HL-60/S4 treated with phorbol 12-myristate 13-acetate at 8.2 ng/mL for 4 days and 3 days (cell line): ENCODE results near the gene TDRKH.
"Not testable (repeated sequence)": the region's sequence is repeated elsewhere in the genome, so short reads cannot be mapped to it uniquely, and the experiment has no call there.

Source experiments
- in situ Hi-C: fragments of 300-500 bp; cut with MboI; formaldehyde crosslinking; loops from 2 replicates; pipeline ENCODE4 v1.15.0; 2022; ENCODE audit warnings: low sequenced_read_pairs

The TDRKH gene

DNA sequence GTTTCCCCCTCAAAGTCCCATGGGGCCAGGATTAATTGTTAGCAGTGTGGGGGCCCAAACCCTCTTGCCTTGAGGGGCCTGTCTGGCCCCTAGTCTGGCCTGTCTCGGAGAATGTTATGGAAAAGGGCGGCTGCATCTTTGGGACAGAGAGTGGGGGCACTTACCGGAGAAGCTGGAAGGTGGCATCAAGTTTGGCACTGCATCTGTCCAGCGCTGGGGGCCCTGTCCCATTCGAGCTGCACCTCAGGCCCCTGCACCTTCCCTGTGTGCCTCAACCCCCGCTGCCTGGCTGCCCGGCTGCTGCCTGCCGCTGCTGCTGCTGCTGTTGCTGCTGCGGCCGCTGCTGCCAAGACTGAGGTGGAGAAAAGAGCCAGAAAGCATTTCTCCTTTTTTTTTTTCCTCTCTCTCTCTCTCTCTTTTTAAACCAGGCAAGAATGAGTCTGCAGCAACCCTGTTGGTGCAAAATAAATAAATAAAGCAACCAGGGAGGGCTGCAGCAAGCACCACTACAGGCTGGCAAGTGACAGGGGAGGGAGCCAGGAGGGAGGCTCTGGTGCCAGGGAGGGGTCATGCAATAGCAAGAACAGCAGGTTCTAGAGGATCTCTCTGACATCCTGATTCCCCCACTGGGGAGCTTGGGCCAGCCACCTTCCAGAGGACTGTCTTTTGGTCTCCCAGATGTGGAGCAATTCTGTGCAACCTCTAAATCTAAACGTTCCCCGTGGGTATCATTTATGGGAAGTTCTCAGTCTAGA, 14.9 kb upstream of the TDRKH start, which contains the start of gene LINGO4:
TSS of gene LINGO4 (minus strand) at position 354 of the 755 bp plus-strand sequence. CDS start 2,715 bp downstream, outside the sequence.
- in situ Hi-C loops = no loop called here

DNA sequence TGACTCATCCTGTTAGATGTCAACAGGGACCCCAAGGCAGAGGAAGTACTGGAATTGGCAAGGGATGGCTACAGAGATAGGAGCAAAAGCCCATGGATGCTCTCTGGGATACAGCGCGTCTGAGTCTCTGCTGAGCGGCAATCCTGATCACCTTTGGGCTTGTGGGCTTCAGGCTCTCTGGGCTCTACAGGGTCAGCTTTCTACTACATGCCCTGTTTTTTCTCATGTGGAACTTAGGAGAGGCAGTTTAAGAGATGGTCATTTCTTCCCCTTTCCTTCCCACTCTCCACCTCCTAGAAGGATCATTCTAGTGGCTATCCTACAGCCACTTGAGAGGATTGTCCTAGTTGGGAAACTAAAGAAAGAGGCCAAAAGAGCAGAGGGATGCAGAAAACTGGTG, 13.6 kb upstream of the TDRKH start:
- in situ Hi-C loops = no loop called here

DNA sequence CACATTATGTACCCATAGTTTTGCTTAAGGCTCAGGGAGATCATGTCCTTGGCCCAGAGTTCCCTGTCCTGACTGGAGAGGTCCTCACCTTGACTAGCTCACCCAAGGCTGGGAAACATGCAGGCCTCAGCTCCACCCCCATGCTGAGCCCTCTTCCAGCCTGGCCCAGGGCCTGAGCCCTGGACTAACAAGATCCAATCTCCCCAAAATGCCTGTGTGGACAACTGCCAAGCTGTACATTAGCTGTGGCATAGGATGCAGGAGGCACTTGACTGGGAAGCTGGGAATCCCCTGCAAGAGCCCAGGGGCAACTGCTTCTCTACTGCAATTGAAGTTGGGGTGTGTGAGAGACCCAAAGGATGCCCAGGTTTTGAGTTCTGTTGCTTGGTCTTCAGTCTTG, 12.9 kb upstream of the TDRKH start:
- in situ Hi-C loops = no loop called here

DNA sequence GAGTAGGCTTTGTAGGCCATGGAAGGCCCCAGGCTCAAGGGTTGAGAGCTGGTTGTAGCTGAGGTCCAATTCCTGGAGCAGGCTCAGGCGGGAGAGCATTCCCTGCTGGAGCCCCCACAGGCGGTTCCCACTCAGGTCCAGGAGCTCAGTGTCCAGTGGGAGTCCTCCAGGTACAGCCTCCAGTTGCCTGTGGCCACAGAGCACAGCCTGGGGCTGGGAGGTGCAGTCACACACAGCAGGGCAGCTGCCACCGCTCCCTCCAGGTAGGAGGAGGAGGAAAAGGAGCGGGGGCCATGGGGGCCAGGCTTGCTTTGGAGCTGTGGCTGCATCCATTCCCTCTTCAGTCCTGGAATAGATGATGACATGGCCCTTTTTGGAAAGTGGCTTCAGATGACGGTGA, 12.1 kb upstream of the TDRKH start:
- in situ Hi-C loops = no loop called here

DNA sequence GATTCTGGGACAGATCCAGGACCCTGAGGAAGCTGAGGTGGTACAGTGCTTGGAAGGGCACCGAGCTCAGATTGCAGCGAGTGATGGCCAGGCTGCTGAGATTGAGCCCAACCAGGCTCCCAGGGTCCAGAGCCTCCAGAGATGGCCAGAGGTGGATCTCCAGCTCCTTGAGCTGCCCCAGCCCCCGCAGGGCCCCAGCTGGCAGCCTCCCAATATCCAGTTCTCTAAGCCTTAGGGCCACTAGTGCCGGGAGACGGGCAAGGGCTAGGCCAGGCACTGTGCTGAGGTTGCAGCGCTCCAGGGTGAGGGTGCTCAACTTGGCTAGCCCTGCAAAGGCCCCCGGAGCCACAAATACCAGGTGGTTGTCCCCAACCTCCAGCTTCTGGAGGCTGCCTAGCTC, 11.5 kb upstream of the TDRKH start:
- in situ Hi-C loops = no loop called here

DNA sequence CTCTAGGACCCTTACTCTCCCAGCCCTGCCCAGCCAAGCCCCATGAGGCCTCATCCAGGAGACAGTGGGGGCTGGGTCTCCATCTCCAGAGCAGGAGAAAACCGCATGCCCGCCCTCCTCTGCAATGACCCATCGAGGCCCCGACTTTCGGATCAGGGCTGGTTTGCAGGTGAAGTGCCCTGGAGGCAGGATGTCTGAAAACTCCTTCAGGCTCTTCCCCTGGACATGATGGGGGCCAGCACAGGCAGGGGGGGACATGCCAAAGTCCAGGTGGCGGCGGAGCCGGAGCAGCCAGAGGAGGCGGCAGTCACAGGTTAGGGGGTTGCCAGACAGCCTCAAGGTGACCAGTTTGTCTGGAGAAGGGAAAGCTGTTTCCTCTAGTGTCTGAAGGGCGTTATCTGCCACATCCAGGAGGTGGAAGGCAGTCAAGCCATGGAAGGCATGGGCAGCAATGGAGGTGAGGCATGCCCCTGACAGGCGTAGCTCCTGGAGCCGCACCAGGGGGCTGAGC, 11.1 kb upstream of the TDRKH start:
- in situ Hi-C loops = no loop called here

DNA sequence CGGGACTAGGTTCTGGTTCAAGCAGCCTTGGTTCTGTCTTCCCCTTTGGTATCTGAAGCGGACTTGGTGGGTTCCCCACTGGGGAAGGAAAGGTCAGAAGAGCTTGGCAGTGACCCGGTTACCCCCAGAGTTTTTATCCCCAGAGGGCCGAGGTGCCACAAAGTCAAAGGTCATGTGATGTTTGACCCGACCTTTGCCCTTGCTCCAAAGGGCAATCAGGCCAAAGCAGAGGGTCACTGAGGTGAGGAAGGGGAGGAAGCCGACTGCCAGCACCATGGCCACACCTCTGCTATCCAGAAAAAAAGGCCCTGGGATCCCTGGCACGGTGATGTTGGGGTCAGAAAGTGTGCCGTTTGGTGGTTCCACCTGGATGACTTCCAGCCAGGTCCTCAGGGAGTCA, 10.5 kb upstream of the TDRKH start:
- in situ Hi-C loops = no loop called here

DNA sequence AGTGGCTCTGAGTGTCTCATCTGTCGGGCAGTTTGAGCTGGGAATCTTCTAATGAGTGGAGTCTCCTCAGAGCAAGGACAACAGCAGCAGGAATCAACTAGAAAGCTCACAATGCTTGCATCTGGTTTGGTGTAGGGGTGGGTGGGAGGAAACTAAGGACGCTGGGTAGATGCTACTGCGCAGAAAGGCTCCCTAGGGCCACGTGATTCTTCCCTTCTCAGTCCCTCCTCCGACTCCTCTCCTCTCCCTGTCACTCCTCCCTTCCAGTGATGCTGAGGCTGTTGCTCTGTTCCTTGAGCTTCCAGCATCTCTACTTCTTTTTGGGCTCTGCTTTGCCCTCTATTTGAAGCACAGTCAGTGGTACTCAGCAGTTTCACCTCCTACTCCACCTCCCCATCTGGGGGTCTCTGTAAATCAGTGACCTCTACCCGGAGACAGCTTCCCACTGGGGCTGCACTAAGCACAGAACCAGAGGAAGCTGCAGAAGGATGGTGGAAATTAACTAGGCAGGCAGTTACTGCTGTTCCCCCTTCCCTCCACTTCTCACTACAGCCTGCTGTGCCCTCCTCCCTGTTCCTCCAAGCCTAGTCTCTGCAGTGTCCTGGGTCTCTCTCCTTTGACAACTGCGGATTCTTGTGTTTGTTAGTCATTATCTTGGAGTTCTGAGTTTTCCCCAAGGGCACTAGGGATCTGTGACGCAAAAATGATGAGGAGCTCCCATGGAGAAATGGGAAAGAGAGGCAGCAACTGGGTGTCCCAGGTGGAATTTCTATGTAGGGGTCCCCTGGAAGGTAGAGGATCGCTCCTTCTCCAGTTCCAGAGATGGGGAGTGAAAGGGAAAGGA, 9.1 kb upstream of the TDRKH start:
- in situ Hi-C loops = no loop called here

DNA sequence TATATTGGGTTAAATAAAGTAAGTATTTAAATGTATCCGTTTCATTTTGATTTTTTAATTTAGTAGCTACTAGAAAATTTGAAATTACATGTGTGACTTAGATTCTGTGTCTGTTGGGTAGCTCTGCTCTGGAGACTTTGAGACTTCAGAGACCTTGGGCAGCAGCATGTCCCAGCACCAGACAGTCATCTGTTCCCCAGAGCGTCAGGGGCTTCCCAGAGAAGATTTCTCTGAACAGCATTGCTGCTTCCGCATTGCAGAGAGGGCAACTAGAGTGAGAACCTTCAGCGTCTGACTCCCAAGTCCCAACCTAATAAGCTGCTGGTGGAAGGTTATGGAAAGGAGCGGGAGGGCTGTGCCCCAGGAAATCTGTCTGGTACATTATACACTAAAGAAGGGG, 8.3 kb upstream of the TDRKH start:
- in situ Hi-C loops = no loop called here

DNA sequence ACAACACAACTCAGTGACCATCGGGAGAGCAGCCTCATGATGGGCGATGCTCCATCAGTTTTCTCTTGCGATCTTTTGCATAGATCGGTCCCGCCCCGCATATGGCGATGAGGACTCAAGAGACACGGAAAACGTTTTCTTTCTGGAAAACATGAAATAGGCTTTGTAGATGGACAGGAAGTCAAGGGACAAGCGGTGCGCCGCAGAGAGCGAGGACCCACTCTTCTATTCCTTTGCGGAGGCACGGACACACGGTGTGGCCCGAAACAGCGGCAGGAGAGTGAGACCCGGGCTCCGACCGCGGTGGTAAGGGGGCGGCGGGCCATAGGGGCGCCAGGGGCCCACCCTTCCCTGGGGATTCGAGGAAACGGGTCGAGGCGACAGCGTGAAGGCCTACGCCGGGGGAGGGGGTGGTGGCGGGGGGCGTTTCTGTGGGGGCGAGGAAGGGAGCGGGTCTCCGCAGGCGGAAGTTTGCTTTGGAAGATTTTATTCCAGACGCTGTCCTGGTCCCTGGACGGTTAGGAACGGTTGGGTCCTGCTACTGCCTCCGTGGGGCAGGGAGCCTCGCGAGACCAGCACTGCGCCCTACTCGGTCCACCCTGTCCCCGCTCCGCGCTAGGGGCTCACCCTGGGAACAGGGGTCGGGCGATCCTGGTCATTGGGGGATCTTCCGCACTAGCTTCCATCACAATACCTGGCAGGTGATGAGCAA, 796 bp upstream of the TDRKH start:
- in situ Hi-C loops = no loop called here

DNA sequence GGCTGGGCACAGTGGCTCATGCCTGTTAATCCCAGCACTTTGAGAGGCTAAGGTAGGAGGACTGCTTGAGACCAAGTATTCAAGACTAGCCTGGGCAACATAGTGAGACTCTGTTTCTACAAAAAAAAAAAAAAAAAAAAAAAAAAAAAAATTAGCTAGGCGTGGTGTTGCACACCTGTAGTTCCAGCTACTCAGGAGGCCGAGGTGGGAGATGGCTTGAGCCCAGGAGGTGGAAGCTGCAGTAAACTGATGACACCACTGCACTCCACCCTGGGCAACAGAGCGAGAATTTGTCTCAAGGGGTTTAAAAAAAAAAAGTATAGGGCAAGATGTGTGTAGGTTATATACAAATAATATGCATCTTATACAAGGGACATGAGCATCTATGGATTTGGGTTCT, 2.6 kb downstream of the TDRKH start:
- in situ Hi-C loops = no loop called here

DNA sequence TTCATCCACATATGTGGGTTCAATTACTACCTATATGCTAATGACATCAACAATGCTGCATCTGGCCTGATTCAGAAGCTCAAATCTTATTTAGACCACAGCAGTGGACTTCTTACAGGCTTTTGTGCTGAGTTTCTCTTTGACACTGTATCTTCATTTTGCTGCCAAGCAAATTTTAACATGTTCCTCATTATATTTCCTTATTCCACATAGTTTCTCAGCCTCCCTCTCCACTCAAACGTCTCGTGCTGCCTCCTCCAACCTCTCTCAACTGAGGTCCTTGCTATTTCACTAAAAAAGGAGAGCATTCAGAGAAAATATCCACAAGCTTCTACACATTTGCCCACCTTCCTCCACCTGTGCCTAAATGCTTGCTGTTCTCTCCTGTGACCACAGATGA, 6.5 kb downstream of the TDRKH start:
- in situ Hi-C loops = no loop called here

DNA sequence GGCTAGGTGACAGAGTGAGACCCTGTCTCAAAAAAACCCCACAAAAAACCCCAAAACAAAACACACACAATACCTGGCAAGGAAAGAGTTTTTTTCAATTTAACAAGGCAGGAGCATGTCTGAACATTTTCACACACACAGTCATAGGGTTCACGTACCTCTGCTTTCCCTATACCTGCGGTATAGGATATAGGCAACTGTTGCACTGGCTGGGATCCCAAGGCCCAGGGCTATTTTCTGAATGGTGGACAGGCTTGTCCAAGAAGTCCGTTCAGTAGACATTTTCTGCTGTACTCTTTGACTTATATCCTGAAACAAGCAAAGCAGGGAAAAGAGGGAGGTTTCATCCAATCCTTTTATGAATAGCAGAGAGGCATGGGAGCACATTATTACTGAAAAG, 7.6 kb downstream of the TDRKH start:
- in situ Hi-C loops = no loop called here

DNA sequence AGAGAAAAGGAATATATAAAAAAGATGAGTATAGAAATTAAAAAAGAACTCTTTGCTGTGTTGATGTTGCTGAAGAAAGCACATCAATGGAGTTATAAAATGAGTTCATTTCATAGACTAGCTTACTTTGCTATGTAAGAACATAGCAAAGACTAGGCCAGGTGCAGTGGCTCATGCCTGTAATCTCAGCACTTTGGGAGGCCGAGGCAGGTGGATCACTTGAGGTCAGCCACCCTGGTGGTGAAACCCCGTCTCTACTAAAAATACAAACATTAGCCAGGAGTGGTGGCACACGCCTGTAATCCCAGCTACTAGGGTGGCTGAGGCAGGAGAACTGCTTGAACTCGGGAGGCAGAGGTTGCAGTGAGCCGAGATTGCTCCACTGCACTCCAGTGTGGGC, 8.3 kb downstream of the TDRKH start:
- in situ Hi-C loops = not testable (repeated sequence)

DNA sequence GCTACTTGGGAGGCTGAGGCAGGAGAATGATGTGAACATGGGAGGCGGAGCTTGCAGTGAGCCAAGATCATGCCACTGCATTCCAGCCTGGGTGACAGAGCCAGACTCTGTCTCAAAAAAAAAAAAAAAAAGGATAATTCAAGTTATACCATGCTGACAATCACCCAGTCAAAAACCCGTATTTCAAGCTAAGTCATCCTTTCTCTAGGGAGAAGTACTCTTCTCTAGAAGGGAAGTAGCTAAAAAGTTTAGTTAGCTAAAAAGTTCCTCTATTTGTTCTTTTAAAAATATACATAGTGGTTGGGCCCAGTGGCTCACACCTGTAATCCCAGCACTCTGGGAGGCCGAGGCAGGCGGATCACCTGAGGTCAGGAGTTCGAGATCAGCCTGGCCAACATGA, 9.6 kb downstream of the TDRKH start:
- in situ Hi-C loops = not testable (repeated sequence)

DNA sequence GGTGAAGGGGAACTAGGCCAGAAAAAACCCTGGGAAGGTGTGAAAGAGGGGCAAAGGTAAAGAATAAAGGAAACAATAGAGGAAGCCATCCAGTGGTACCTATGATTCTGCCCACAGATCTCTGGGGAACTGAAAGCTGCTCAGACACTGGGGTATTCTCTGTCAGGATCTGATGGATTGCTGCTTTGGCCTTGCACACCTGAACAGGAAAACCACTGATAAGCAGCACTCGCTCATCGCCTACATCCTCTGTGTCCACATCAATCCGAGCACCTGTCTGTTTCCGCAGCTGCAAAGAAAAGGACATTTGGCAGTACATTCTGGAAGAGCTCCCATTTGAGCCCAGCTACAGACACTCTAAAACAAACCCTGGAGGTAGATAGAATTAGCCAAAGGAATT, 10.4 kb downstream of the TDRKH start:
- in situ Hi-C loops = no loop called here

DNA sequence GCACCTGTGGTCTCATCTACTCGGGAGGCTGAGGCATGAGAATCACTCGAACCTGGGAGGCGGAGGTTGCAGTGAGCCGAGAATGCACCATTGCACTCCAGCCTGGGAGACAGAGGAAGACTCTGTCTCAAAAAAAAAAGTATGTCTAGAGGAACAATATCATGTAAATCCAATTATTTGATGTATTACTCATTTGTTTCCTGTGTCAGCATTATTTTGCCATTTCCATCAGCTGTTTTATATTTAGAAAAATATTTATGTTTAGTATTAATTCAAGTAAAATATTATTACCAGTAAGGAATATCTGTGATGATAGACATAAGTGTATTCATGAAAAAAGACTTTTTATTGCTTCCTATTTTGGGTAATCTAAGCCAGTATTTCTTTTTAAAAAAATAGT, 13.0 kb downstream of the TDRKH start:
- in situ Hi-C loops = no loop called here

DNA sequence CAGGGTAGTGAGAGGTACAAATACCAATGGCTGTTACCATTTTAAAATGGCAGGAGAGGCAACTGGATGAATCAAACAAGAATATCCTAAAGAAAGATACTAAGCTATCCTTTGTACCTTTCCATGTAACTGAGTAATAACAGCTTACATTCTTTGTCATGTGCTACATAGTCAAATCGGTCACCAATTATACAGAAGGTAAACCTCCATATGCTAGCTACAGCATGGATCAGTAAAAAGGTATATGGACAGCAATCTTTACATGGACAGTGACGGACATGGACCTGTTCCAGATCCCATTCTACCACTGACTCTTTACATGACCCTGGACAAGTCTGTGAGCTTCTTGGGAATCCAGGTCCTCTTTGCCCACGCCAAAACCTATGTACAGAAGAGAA, 13.6 kb downstream of the TDRKH start:
- in situ Hi-C loops = no loop called here

DNA sequence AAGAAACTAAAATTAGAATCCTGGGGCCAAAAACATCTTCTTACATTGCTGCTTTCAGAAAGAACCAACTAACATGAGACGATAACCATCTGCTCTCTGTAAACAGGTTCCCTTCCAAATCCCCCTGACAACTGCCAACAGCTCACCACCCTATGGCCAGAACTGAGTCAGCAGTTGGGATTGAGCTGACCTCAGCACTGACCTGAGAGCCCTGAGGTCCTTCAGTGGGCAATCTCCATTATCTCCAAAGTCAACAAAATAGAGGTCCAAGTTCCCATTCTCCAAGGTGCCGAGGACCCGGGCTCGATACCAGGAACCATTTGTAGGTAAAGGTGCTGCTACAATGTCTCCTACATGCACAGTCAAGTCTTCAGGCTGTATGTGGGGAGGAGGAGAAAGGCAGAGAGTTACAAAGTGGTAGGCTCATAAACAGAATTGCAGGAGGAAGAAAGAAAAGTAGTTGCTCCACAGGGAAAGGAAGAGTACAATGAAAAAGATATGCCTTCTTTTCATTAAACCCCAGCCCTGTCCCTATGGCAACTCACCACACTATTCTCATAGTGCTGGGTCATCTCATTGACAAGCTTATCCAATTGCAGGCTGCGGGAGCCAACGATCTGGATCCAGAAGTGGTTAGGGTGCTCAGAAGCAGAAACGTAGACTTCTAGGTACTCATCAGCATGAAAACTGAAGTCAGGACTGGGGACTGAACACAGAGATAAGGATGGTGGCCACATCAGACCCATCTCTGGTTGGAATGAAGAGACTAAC, 14.2 kb downstream of the TDRKH start:
- in situ Hi-C loops = no loop called here

DNA sequence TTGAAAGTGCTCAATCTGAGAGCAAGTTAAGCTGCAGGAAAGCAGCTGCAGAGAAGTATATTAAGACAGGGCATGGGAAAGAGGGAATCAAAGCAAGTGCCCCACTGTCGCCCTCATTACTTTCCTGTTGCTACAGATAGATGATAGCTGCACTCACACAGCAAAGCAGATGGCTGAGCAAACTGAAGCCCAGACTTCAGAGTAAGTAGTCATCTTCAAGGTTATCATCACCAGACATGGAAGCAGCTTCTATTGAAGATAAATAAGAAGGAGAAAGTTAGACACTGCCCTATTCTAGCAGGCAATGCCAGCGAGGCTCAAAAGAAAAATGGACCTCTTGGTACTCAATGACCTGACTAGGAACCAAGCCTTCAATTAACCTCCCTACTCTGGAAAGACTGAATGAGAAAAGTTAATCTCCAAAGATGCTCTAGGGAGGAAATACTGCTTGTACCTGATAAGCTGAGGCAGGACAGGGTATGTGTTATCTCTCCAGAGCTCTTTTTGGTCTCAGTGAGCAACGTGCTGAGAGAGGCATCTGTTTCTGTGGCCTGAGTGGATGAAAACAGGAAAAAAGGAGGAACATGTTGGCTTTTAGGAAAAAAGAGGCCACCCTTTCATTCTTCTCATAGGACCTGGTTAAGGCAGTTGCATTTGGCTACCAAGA, 15.9 kb downstream of the TDRKH start:
- in situ Hi-C loops = no loop called here
